K562 (cell line): ENCODE data around the gene ARMC12. TPM values are rescaled to one million over a fixed set of nuclear protein-coding genes. Genes with fewer than 3 reads are reported as not detected.

Source experiments
- BHLHE40 ChIP-seq: IDR thresholded peaks from 2 replicates; pipeline ENCODE4 v1.6.1; 2011; ENCODE audit warnings: low read length, improper control_type of control experiment
- CTBP1 ChIP-seq: fragments of 450-650 bp; IDR thresholded peaks from 2 replicates; pipeline ENCODE4 v1.6.1; 2016; ENCODE audit warnings: borderline replicate concordance
- ETV6 ChIP-seq, 3 experiments: fragments of 150-350 bp in 1 of 3; sonication (generic) in 1 of 3; formaldehyde crosslinking in 1 of 3; IDR thresholded peaks; 2 replicates each; pipeline versions ENCODE4 v1.6.1 to v1.8.0; 2014 to 2022; ENCODE audit warnings: borderline replicate concordance in 2 of 3, low read depth in 2 of 3, antibody characterized with exemption in 1 of 3, low read length in 1 of 3, mild to moderate bottlenecking in 1 of 3, missing genetic modification reagents in 1 of 3
- FOSL1 ChIP-seq: fragments of 200-800 bp; sonication (Bioruptor generic); conservative IDR thresholded peaks from 2 replicates; pipeline ENCODE4 v1.6.1; 2016; ENCODE audit warnings: missing genetic modification characterization, missing compliant biosample characterization
- PHB2 ChIP-seq: fragments of 450-650 bp; IDR thresholded peaks from 2 replicates; pipeline ENCODE4 v1.6.1; 2017; ENCODE audit warnings: low read depth
- RUNX1 ChIP-seq: sonication (generic); IDR thresholded peaks from 2 replicates; pipeline ENCODE4 v1.6.1; 2016; ENCODE audit warnings: antibody characterized with exemption, low read depth
- SPI1 ChIP-seq: IDR thresholded peaks from 2 replicates; pipeline ENCODE4 v1.6.1; 2011; ENCODE audit warnings: low read depth, low read length, control low read depth, borderline replicate concordance
- SRSF3 ChIP-seq: fragments of 200-400 bp; formaldehyde crosslinking; IDR thresholded peaks from 2 replicates; pipeline ENCODE4 v1.6.1; 2016; ENCODE audit warnings: mild to moderate bottlenecking, low read length, moderate library complexity; ENCODE audit not compliant: insufficient read depth
- TEAD1 ChIP-seq, 2 experiments: fragments of 450-650 bp in 1 of 2; sonication (generic) in 1 of 2; formaldehyde crosslinking; IDR thresholded peaks; 2 replicates each; pipeline versions ENCODE4 v1.4.0 to v1.8.0; 2020 to 2022; ENCODE audit warnings: mild to moderate bottlenecking in 2 of 2, missing genetic modification reagents in 1 of 2
- ZNF668 ChIP-seq: fragments of 250-450 bp; sonication (Bioruptor Pico); IDR thresholded peaks from 2 replicates; pipeline ENCODE4 v1.8.0; 2022; ENCODE audit warnings: mild to moderate bottlenecking, inconsistent platforms
- polyA plus RNA-seq, 8 experiments: library from polyadenylated mRNA; depleted of rRNA in 4 of 8; stranded (reverse) in 5 of 8; unstranded in 3 of 8; fragments of >200 nt; fragmentation: Nextera tagmentation in 2 of 8; fragmentation: Illumina TruSeq in 1 of 8; extraction: Ambion mirVana in 2 of 8; extraction: Trizol in 1 of 8; gene quantifications; 2 replicates each; pipeline versions ENCODE4 v1.2.1 to v1.2.3, GENCODE V29; 2011 to 2014; ENCODE audit warnings: inconsistent platforms in 1 of 8, missing spikeins in 1 of 8
- total RNA-seq, 7 experiments: library from RNA; depleted of rRNA in 6 of 7; stranded (reverse); fragments of >200 nt in 6 of 7; fragmentation: Illumina TruSeq in 2 of 7; extraction: Trizol in 2 of 7; gene quantifications; 2 replicates each; pipeline versions ENCODE4 v1.2.1 to v1.2.3, GENCODE V29; 2011 to 2021; ENCODE audit warnings: low replicate concordance in 1 of 7

ARMC12 gene
- total and polyA plus RNA-seq, 9 of the 15 experiments (the other 6 are each of a cell fraction or from before 2014, with no cell fraction given) = 0.09 to 0.58 (median 0.31) TPM; not detected in 3

GRCh38 chr6:35786810-35787209, 50.0 kb downstream of the ARMC12 start (continued):
- TF ChIP-seq FOSL1 (no peak), SPI1 (no peak), BHLHE40 (no peak), ZNF668 (no peak), SRSF3 (0 out of 2 replicates have a peak, but pooled peaks have one; percentile 34), ETV6 (IDR thresholded peaks at IDR 0.05; ENCODE audit: borderline replicate concordance in 1 of 2, low read depth in 2 of 2, low read length in 1 of 2) (no peak), ETV6 (CRISPR knock-in tag; IDR thresholded peaks at IDR 0.05; ENCODE audit: borderline replicate concordance) (no peak), RUNX1 (no peak), CTBP1 (no peak), TEAD1 (CRISPR knock-in tag; IDR thresholded peaks at IDR 0.05) (no peak), PHB2 (no peak)
